GM19351 (cell line): ENCODE data around the gene ACTA2.
"Not testable (repeated sequence)": the region's sequence is repeated elsewhere in the genome, so short reads cannot be mapped to it uniquely, and the experiment has no call there.

ENCODE experiments used
- ATAC-seq: cut with Tn5 transposase; IDR thresholded peaks from one replicate; pipeline ENCODE4 v1.9.1; 2021; ENCODE audit warnings: mild to moderate bottlenecking, moderate library complexity; ENCODE audit not compliant: unreplicated experiment

Gene ACTA2

GRCh38 chr10:88954458-88955083 lies 2.0 kb upstream of the ACTA2 start:
- ATAC-seq: no peak

DNA sequence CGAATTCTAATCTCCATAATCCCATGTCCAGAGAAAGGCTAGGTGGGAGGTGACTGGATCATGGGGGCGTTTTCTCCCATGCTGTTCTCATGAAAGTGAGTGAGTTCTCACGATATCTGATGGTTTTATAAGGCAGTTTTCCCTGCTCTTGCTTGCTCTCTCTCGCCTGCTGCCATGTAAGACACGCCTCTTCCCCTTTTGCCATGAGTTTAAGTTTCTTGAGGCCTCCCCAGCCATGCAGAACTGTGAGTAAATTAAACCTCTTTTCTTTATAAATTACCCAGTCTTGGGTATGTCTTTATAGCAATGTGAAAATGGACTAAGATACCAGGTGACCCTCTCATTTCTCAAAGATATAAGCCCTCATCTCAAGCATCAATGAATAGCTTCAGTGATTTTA lies 1.1 kb upstream of the ACTA2 start:
- no peak for ATAC-seq

- no peak for ATAC-seq
These were observed 2.4 kb downstream of the ACTA2 start for GRCh38 chr10:88949912-88950837.

DNA sequence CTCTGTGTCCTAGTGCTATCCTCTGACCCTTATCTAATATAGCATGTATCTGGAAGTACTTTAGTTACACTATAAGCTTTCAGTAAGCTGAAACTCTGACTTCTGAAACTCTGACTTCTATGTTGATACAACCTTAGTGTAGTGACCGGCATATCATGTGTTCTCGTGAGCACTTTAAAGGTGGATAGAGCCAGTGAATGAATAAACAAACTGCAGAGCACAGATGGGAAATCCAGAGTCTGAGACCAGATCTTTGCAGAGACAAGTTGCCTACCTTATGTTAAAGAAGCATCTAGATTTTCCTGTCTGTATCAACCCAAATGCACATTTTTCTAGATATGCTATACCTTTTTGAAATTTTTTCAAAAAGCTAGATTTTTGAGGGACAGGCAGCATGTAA lies 3.5 kb downstream of the ACTA2 start:
- ATAC-seq: no peak

- no peak for ATAC-seq
These were observed 5.5 kb downstream of the ACTA2 start for GRCh38 chr10:88946965-88947590.

- ATAC-seq: no peak
These were observed 6.4 kb downstream of the ACTA2 start for GRCh38 chr10:88946200-88946599.

DNA sequence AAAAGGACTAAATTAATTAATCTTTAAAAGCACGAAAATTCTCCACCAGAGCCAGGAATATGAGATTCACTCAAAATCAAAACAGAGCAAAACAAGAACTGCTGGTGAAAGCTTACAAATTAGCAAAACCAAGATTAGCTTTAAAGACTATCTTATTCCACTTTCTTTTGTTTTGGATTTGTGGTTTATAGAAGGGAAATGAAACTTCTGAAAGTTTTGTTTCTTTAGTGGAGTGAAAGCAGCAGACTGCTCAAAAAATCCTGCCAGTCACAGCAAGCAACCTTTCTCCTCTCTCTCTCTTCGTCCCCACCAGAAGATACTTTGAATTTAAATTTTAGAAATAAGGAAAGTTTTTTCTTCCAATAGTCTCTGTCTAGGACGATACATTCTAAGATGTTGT lies 7.8 kb downstream of the ACTA2 start:
- ATAC-seq: peak; percentile 58

DNA sequence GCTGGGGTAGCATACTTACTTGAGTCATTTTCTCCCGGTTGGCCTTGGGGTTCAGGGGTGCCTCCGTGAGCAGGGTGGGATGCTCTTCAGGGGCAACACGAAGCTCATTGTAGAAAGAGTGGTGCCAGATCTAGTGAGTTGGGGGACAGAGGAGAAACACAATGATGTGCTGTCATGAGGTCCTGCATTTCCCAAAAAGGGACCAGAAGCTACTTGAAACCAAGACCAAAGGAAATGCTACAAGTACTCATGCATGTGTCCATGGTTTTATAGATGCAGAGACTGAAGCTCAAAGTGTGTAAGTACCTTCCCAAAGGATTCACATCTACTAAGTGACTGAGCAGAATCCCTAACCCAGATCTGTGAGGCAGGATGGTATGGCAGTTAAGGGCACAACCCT lies 8.8 kb downstream of the ACTA2 start:
- no peak for ATAC-seq

DNA sequence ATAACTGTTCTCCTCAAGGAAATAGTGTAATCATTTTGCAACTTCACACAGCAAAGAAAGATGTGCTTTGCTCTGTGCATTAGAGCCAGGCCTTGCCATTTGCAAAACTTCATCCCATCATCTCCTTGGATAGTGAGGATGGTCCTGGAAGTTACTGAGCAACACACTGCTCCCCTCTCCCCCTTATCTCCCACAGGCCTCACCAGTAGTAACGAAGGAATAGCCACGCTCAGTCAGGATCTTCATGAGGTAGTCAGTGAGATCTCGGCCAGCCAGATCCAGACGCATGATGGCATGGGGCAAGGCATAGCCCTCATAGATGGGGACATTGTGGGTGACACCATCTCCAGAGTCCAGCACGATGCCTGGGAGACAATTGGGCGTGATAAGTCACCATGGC lies 11.5 kb downstream of the ACTA2 start:
- no peak for ATAC-seq

- ATAC-seq: no peak
These were observed 13.6 kb downstream of the ACTA2 start for GRCh38 chr10:88938938-88939337.

- ATAC-seq: no peak
These were observed 14.5 kb downstream of the ACTA2 start for GRCh38 chr10:88938039-88938438.

DNA sequence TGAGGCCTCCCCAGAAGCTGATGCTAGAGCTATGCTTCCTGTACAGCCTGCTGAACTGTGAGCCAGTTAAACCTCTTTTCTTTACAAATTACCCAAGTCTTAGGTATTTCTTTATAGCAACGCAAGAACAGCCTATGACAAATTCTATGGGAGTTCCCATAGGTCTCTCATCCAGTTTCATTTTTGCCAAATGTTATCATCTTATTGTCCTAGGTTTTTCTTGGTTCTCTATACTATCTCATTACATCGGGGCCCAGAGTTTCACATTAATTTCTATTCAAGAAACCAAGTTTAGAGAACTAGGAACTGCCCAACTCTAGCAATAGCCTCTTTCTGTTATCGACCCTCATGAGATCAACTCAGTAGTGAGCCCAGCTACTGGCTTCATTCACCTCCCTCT lies 15.9 kb downstream of the ACTA2 start:
- ATAC-seq: no peak

GRCh38 chr10:88934900-88935672 lies 17.5 kb downstream of the ACTA2 start:
- no peak for ATAC-seq

GRCh38 chr10:88933564-88933963 lies 19.0 kb downstream of the ACTA2 start:
- ATAC-seq: no peak

DNA sequence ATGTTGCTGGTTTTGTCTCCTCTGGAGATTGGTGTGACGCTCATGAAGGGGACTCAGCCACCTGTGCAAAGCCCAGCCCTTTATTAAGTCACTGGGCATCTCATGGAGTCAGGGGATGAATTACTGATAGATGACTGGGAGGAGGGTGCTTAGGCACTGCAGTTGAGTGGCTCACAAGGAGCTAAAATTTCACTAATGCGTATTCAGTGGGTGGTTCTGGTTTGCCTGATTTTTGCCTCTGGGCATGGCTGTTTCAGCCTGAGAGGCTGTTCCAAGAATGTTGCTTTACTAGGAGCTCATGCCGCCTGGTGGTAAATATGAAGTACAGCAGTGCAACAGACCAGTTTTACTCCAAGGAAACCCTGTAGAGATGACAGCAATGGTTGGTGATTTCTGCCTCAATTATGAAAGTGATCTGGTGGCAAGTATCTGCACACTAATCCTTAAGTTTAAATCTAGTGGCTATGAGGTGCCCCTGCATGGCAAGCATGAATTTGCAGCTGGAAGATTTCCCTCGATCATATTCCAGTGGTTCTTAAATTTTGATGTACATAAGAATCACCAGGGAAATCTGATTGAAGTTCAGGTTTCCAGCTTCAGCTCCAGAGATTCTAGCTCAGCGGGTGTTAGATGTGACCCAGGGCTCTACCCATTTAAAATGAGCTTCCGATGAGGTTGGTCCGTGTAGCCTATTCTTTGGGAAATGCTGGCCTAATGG lies 19.9 kb downstream of the ACTA2 start:
- peak; percentile 74 for ATAC-seq

- not testable (repeated sequence) for ATAC-seq
These were observed 20.5 kb downstream of the ACTA2 start for GRCh38 chr10:88932029-88932428.

- no peak for ATAC-seq
These were observed 21.0 kb downstream of the ACTA2 start for GRCh38 chr10:88931548-88931947.

DNA sequence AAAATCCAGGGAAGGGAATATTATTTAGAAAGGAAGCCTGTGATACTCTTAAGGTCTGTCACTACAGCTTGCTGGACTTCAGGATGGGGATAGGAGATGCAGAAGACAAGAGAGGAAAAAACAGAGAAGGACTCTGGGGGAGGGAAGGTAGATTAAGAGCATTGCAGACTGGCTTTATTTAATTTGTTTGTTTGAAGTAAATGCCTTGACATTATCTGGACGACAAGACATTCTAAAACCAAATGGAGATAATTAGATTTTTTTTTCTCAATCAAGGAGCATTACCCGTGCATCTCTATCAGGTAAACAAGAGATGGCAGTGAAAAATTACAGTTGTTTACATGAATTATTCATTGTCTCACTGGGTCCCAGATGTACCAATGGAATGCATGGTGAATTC lies 24.3 kb downstream of the ACTA2 start:
- ATAC-seq: no peak

DNA sequence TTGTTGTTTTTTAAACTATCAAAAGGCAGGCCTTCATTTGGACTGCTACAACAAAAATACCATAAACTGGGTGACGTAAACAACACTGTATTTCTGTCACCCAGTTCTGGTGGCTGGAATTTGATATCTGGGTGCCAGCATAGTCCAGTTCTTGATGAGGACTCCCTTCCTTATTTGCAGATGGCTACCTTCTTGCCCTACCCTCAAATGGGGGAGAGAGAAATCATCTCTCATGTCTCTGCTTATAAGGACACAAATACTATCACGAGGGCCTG lies 25.2 kb downstream of the ACTA2 start:
- no peak for ATAC-seq

DNA sequence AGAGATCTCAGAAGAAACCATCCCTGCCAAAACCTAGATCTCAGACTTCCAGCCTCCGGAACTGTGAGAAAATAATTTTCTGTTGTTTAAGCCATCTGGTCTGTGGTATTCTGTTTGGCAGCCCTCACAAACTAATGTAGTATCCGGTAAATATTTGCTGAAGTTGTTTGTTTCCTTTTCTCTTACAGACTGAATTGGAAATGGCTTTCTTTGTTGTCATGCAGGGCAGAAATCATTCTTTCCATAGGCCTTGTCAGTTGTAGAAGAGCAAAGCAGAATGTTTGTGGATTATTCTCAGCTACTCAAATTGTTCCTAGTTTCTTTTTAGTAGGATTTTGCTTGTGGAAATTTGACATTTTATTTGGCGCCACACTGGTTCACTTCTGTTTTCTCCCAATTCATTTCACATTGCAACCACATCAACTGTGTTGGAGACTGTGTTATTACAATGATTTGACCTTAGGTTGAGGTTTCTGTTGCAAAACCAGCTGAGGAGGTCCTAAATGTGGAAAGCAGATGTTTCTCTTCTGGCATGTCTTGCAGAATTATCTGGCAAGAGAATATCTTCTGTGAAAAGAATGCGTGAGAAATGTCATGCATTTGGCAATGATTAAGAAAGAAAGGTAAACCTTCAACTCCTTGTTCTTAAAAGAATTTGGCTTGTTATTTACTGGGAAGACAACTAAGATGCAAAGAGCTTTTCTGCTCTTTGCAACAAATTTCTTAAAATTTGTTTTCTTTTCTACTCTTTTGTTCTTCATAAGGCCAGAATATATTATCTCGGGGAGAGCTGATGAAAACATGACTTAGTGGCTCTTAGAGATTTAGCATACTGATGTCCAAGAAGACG lies 25.8 kb downstream of the ACTA2 start:
- no peak for ATAC-seq
